22Rv1 (cell line): ENCODE results near the gene MYO18B.

Source experiments
- ZFX ChIP-seq: fragments of 450-650 bp; IDR thresholded peaks from 2 replicates; pipeline ENCODE4 v1.6.1; 2017; ENCODE audit warnings: antibody characterized with exemption, borderline replicate concordance
- TF ChIP-seq, protein P1 (sequence below): fragments of 450-650 bp; IDR thresholded peaks from 2 replicates; pipeline ENCODE4 v1.5.1; 2017; ENCODE audit warnings: mild to moderate bottlenecking

DNA sequence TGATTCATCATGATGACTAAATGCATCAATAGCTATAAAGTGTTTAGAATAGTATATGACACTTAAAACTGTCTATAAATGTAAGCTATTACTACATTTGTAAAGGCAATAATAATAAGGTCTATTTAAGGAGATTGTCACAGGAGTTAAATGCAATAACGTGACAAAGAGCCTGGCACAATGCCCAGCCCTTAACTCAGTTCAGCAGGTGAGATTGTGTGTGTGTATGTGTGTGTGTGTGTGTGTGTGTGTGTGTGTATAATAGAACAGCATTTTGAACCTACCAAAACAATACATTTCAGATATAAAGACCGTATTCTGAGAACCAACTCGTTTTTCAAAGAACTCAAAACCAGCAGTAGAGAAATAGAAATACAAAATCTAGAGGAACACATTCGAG is 177.5 kb downstream of the MYO18B start:
- TF ChIP-seq, protein P1, sequence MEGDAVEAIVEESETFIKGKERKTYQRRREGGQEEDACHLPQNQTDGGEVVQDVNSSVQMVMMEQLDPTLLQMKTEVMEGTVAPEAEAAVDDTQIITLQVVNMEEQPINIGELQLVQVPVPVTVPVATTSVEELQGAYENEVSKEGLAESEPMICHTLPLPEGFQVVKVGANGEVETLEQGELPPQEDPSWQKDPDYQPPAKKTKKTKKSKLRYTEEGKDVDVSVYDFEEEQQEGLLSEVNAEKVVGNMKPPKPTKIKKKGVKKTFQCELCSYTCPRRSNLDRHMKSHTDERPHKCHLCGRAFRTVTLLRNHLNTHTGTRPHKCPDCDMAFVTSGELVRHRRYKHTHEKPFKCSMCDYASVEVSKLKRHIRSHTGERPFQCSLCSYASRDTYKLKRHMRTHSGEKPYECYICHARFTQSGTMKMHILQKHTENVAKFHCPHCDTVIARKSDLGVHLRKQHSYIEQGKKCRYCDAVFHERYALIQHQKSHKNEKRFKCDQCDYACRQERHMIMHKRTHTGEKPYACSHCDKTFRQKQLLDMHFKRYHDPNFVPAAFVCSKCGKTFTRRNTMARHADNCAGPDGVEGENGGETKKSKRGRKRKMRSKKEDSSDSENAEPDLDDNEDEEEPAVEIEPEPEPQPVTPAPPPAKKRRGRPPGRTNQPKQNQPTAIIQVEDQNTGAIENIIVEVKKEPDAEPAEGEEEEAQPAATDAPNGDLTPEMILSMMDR = no peak
- TF ChIP-seq ZFX = no peak
